GM21717 (cell line): Measurements from ENCODE around the gene TTC28.
"Not testable (repeated sequence)": the region's sequence is repeated elsewhere in the genome, so short reads cannot be mapped to it uniquely, and the experiment has no call there.

Source experiments
- ATAC-seq: cut with Tn5 transposase; IDR thresholded peaks from one replicate; pipeline ENCODE4 v1.9.1; 2021; ENCODE audit warnings: mild to moderate bottlenecking, moderate library complexity; ENCODE audit not compliant: unreplicated experiment

TTC28 gene

GRCh38 chr22:28239941-28240340 is 439.7 kb downstream of the TTC28 start:
- ATAC-seq = no peak

- no peak for ATAC-seq
Measured at GRCh38 chr22:28237783-28238182, 441.9 kb downstream of the TTC28 start.

- ATAC-seq = no peak
Measured at GRCh38 chr22:28237112-28237511, 442.5 kb downstream of the TTC28 start.

- ATAC-seq = no peak
Measured at GRCh38 chr22:28232204-28232603, 447.4 kb downstream of the TTC28 start.

- ATAC-seq = no peak
Measured at GRCh38 chr22:28231441-28231840, 448.2 kb downstream of the TTC28 start.

- ATAC-seq = no peak
Measured at GRCh38 chr22:28230671-28231070, 449.0 kb downstream of the TTC28 start.

- ATAC-seq = no peak
Measured at GRCh38 chr22:28229566-28230485, 449.8 kb downstream of the TTC28 start.

- ATAC-seq = no peak
Measured at GRCh38 chr22:28223826-28224225, 455.8 kb downstream of the TTC28 start.

GRCh38 chr22:28222976-28223745 is 456.5 kb downstream of the TTC28 start:
- no peak for ATAC-seq

- ATAC-seq = no peak
Measured at GRCh38 chr22:28222571-28222970, 457.1 kb downstream of the TTC28 start.

- no peak for ATAC-seq
Measured at GRCh38 chr22:28222052-28222451, 457.6 kb downstream of the TTC28 start.

GRCh38 chr22:28220626-28221363 is 458.8 kb downstream of the TTC28 start:
- ATAC-seq = no peak

GRCh38 chr22:28217277-28217676 is 462.4 kb downstream of the TTC28 start:
- ATAC-seq = no peak

- not testable (repeated sequence) for ATAC-seq
Measured at GRCh38 chr22:28214750-28215149, 464.9 kb downstream of the TTC28 start.

GRCh38 chr22:28209457-28209856 is 470.2 kb downstream of the TTC28 start:
- not testable (repeated sequence) for ATAC-seq

GRCh38 chr22:28208787-28209186 is 470.9 kb downstream of the TTC28 start:
- ATAC-seq = no peak

- no peak for ATAC-seq
Measured at GRCh38 chr22:28208036-28208435, 471.6 kb downstream of the TTC28 start.

- ATAC-seq = no peak
Measured at GRCh38 chr22:28207281-28208030, 472.2 kb downstream of the TTC28 start.

- ATAC-seq = no peak
Measured at GRCh38 chr22:28205926-28206325, 473.7 kb downstream of the TTC28 start.

- no peak for ATAC-seq
Measured at GRCh38 chr22:28204382-28204781, 475.3 kb downstream of the TTC28 start.
